Measurements from ENCODE around the gene SND1. TPM values are rescaled to one million over a fixed set of nuclear protein-coding genes. Genes with fewer than 3 reads are reported as not detected.

SND1 gene
- total and polyA plus RNA-seq, 2 donors (not counting 3 experiments of a cell fraction or from before 2014, with no cell fraction given): 116 to 249 TPM

DNA sequence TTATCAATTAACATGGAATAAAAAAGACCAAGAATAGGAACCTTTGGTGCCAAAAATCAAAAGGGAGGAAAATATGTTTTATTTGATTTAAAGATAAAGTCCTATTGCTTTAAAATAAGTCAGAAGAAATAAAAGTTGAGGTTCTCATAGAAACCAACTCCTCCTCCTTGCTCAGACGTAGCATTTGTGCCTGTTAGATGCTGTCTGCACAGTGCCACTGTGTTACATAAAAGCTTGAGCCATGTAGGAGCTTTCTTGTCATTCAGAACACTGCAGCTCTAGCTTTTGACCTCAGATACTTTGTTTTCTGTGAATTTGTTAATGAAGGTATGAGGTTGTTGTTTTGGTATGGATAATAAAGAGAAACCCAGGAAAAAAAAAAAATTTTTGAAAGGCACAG, 328.9 kb downstream of the SND1 start:
- peaks cover 4% of the 10 kb centered on the region for H4K20me1 ChIP-seq (replicated peaks; ENCODE audit: control insufficient read depth, extremely low read depth, insufficient read depth, low read length)
- no peak overlapping the region for H3K4me3 ChIP-seq (replicated peaks in 1 of 3; ENCODE audit: insufficient read depth in 1 of 3, low read depth in 1 of 3, low read length in 3 of 3)
- TF ChIP-seq POLR2AphosphoS5 (IDR thresholded peaks at IDR 0.05; ENCODE audit: insufficient read depth, low read depth, low read length) (no peak), GATA2 (IDR thresholded peaks at IDR 0.05; ENCODE audit: insufficient read depth, insufficient read length, low read depth, low read length) (no peak), EZH2 (IDR thresholded peaks at IDR 0.05; ENCODE audit: borderline replicate concordance, low read depth, low read length, severe bottlenecking) (no peak)
- TF ChIP-seq, protein P1, sequence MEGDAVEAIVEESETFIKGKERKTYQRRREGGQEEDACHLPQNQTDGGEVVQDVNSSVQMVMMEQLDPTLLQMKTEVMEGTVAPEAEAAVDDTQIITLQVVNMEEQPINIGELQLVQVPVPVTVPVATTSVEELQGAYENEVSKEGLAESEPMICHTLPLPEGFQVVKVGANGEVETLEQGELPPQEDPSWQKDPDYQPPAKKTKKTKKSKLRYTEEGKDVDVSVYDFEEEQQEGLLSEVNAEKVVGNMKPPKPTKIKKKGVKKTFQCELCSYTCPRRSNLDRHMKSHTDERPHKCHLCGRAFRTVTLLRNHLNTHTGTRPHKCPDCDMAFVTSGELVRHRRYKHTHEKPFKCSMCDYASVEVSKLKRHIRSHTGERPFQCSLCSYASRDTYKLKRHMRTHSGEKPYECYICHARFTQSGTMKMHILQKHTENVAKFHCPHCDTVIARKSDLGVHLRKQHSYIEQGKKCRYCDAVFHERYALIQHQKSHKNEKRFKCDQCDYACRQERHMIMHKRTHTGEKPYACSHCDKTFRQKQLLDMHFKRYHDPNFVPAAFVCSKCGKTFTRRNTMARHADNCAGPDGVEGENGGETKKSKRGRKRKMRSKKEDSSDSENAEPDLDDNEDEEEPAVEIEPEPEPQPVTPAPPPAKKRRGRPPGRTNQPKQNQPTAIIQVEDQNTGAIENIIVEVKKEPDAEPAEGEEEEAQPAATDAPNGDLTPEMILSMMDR (IDR thresholded peaks at IDR 0.05; ENCODE audit: extremely low read depth in 1 of 2, insufficient read depth in 1 of 2, low read depth in 1 of 2, low read length in 2 of 2): no peak
- no peak overlapping the region for H3K27ac ChIP-seq (ENCODE audit: insufficient read depth, low read depth, low read length)
- ChIA-PET CTCF (interaction anchor here (0.8 to 2.0 kb wide), 5 partner anchors 19 to 228 kb away, joined by 3 to 6 read pairs (median 5); no protein-coding TSS in a partner anchor), POLR2A (no interaction called here)
- no peak overlapping the region for H3K9ac ChIP-seq (replicated peaks; ENCODE audit: extremely low read depth, insufficient read depth, low read length)
- FAIRE-seq: no peak
- no peaks in the 10 kb centered on the region for H3K9me3 ChIP-seq (replicated peaks; ENCODE audit: control insufficient read depth, insufficient read depth, low read length)
- no peak for DNase-seq (ENCODE audit: low read depth, low spot score)
- dilution Hi-C loops (cut with MboI; ENCODE audit: extremely low pct_ligation_motif_present, low sequenced_read_pairs): no loop called here
- H3K9me1 ChIP-seq (replicated peaks; ENCODE audit: control insufficient read depth, extremely low read depth, insufficient read depth, low read length): no peaks in the 10 kb centered on the region
- H3K27me3 ChIP-seq (ENCODE audit: control insufficient read depth in 2 of 2, insufficient read depth in 2 of 2, low read length in 2 of 2): no peaks in the 10 kb centered on the region
- H3K4me1 ChIP-seq (ENCODE audit: control insufficient read depth, extremely low read depth, insufficient read depth, low read length): no peaks in the 10 kb centered on the region
- no TSS peak for BruUV-seq (replicated peaks)
- H2AFZ ChIP-seq (ENCODE audit: low read depth, low read length): no peak overlapping the region
- intact Hi-C loops (cut with micrococcal nuclease): no loop called here
- H3K4me2 ChIP-seq (ENCODE audit: insufficient read depth, low read length): no peak overlapping the region
- no peaks in the 10 kb centered on the region for H3K79me2 ChIP-seq (ENCODE audit: control insufficient read depth, insufficient read depth, low read length)
- no peaks in the 10 kb centered on the region for H3K36me3 ChIP-seq (ENCODE audit: control insufficient read depth in 2 of 2, extremely low read depth in 1 of 2, insufficient read depth in 2 of 2, low read length in 2 of 2)

- CTCF ChIA-PET: interaction anchor here (1.3 kb wide), 1 partner anchor 22 kb away, joined by 3 read pairs; no protein-coding TSS in a partner anchor
- DNase-seq (ENCODE audit: low read depth, low spot score): no peak
- H3K9me3 ChIP-seq (replicated peaks; ENCODE audit: control insufficient read depth, insufficient read depth, low read length): no peaks in the 10 kb centered on the region
- no peaks in the 10 kb centered on the region for H3K79me2 ChIP-seq (ENCODE audit: control insufficient read depth, insufficient read depth, low read length)
- no peak overlapping the region for H2AFZ ChIP-seq (ENCODE audit: low read depth, low read length)
- FAIRE-seq: no peak
- TF ChIP-seq JUN (IDR thresholded peaks at IDR 0.05; ENCODE audit: borderline replicate concordance, insufficient read depth, insufficient read length, low read depth) (no peak), FOS (IDR thresholded peaks at IDR 0.05; ENCODE audit: borderline replicate concordance, insufficient read depth, low read length) (no peak), POLR2A (IDR thresholded peaks at IDR 0.05; ENCODE audit: low read depth, low read length) (no peak), MAX (IDR thresholded peaks at IDR 0.05; ENCODE audit: insufficient read depth, insufficient read length) (no peak), MYC (IDR thresholded peaks at IDR 0.05; ENCODE audit: low read depth, low read length) (no peak), POLR2AphosphoS5 (IDR thresholded peaks at IDR 0.05; ENCODE audit: insufficient read depth, low read depth, low read length) (no peak), GATA2 (IDR thresholded peaks at IDR 0.05; ENCODE audit: insufficient read depth, insufficient read length, low read depth, low read length) (no peak), EZH2 (IDR thresholded peaks at IDR 0.05; ENCODE audit: borderline replicate concordance, low read depth, low read length, severe bottlenecking) (no peak)
- TF ChIP-seq, protein P1 (IDR thresholded peaks at IDR 0.05; ENCODE audit: extremely low read depth in 1 of 2, insufficient read depth in 1 of 2, low read depth in 1 of 2, low read length in 2 of 2): no peak
- POLR2A ChIA-PET: no interaction called here
- no TSS peak for BruUV-seq (replicated peaks)
- H3K4me1 ChIP-seq (ENCODE audit: control insufficient read depth, extremely low read depth, insufficient read depth, low read length): no peaks in the 10 kb centered on the region
- intact Hi-C loops (cut with micrococcal nuclease): no loop called here
- no peaks in the 10 kb centered on the region for H3K36me3 ChIP-seq (ENCODE audit: control insufficient read depth in 2 of 2, extremely low read depth in 1 of 2, insufficient read depth in 2 of 2, low read length in 2 of 2)
- dilution Hi-C loops (cut with MboI; ENCODE audit: extremely low pct_ligation_motif_present, low sequenced_read_pairs): no loop called here
- H3K4me2 ChIP-seq (ENCODE audit: insufficient read depth, low read length): no peak overlapping the region
- H3K9ac ChIP-seq (replicated peaks; ENCODE audit: extremely low read depth, insufficient read depth, low read length): no peak overlapping the region
- no peak overlapping the region for H3K27ac ChIP-seq (ENCODE audit: insufficient read depth, low read depth, low read length)
- peaks cover 4% of the 10 kb centered on the region for H4K20me1 ChIP-seq (replicated peaks; ENCODE audit: control insufficient read depth, extremely low read depth, insufficient read depth, low read length)
- no peaks in the 10 kb centered on the region for H3K9me1 ChIP-seq (replicated peaks; ENCODE audit: control insufficient read depth, extremely low read depth, insufficient read depth, low read length)
- no peak overlapping the region for H3K4me3 ChIP-seq (replicated peaks in 1 of 3; ENCODE audit: insufficient read depth in 1 of 3, low read depth in 1 of 3, low read length in 3 of 3)
- H3K27me3 ChIP-seq (ENCODE audit: control insufficient read depth in 2 of 2, insufficient read depth in 2 of 2, low read length in 2 of 2): no peaks in the 10 kb centered on the region
Observed at GRCh38 chr7:127981965-127982364, 330.0 kb downstream of the SND1 start.

Measured in endothelial cell of umbilical vein (primary cell).